IPS-15b (cell line): ENCODE data around the gene KLK5.
"Not testable (repeated sequence)": the region's sequence is repeated elsewhere in the genome, so short reads cannot be mapped to it uniquely, and the experiment has no call there.

Source experiments
- H3K27me3 ChIP-seq: one replicate; pipeline ENCODE4 v1.6.1; 2013; ENCODE audit warnings: low read length; ENCODE audit not compliant: control insufficient read depth, insufficient read depth
- H3K36me3 ChIP-seq: one replicate; pipeline ENCODE4 v1.6.1; 2013; ENCODE audit warnings: low read length; ENCODE audit not compliant: control insufficient read depth, insufficient read depth
- H3K4me1 ChIP-seq: one replicate; pipeline ENCODE4 v1.6.1; 2013; ENCODE audit warnings: mild to moderate bottlenecking, low read length; ENCODE audit not compliant: control insufficient read depth, insufficient read depth
- H3K4me3 ChIP-seq: one replicate; pipeline ENCODE4 v1.5.1; 2013; ENCODE audit warnings: low read depth, low read length
- H3K9ac ChIP-seq: one replicate; pipeline ENCODE4 v1.6.1; 2013; ENCODE audit warnings: low read depth, mild to moderate bottlenecking, low read length
- H3K9me3 ChIP-seq: one replicate; pipeline ENCODE4 v1.6.1; 2013; ENCODE audit warnings: mild to moderate bottlenecking, low read length; ENCODE audit not compliant: control insufficient read depth, insufficient read depth

Gene KLK5, protein sequence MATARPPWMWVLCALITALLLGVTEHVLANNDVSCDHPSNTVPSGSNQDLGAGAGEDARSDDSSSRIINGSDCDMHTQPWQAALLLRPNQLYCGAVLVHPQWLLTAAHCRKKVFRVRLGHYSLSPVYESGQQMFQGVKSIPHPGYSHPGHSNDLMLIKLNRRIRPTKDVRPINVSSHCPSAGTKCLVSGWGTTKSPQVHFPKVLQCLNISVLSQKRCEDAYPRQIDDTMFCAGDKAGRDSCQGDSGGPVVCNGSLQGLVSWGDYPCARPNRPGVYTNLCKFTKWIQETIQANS

DNA sequence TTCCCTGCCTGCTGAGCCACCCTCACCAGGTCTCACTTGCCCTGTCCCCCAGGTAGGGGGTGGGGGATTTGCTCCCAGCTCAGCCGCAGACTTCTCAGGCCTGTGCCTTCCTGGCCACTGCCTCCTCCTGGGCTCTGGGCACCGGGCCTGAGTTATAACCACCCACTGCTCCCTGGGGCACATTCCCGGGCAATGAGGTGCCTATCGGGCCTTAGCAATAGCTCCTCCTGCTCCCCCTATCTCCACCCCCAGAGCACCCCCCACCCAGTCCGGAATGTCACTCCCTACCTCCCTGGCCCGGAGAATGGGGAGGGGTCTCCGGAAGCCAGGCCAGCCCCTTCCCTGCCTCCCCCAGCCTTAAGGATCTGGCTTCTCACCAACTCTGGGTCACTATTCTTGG is at the start of gene KLK5:
Gene KLK5, minus strand, starts transcription at position 129 of the 400 bp plus-strand sequence. CDS start 381 bp downstream, outside the sequence.
- no peaks in the 10 kb centered on the region for H3K9me3 ChIP-seq
- no peaks in the 10 kb centered on the region for H3K27me3 ChIP-seq
- no peaks in the 10 kb centered on the region for H3K36me3 ChIP-seq

GRCh38 chr19:51002089-51002532 is 49.3 kb upstream of the KLK5 start:
- no peaks in the 10 kb centered on the region for H3K9me3 ChIP-seq
- peaks cover 3% of the 10 kb centered on the region for H3K27me3 ChIP-seq
- peak overlapping the region; percentile 62 for H3K9ac ChIP-seq
- H3K36me3 ChIP-seq = no peaks in the 10 kb centered on the region
- peak overlapping the region; percentile 81 for H3K4me3 ChIP-seq
- no peaks in the 10 kb centered on the region for H3K4me1 ChIP-seq

More for the DNA sequence above, at the start of gene KLK5:
- Histone ChIP-seq H3K4me1 (peaks cover 7% of the 10 kb centered on the region), H3K9ac (no peak within 1 kb of the TSS), H3K4me3 (no peak within 1 kb of the TSS)

- Histone ChIP-seq H3K4me3 (peak within 1 kb of the TSS; percentile 81), H3K9ac (peak within 1 kb of the TSS; percentile 62), H3K36me3 (no peaks in the 10 kb centered on the region), H3K27me3 (peaks cover 6% of the 10 kb centered on the region), H3K4me1 (no peaks in the 10 kb centered on the region), H3K9me3 (no peaks in the 10 kb centered on the region)
Observed at GRCh38 chr19:51001515-51001914, 48.7 kb upstream of the KLK5 start, which contains the start of gene KLK8. TSS of gene KLK8 (minus strand) at chr19:51001604. CDS start at chr19:51001167, 437 bp downstream.

- H3K4me3 ChIP-seq = peak overlapping the region; percentile 81
- no peaks in the 10 kb centered on the region for H3K4me1 ChIP-seq
- H3K36me3 ChIP-seq = no peaks in the 10 kb centered on the region
- H3K9me3 ChIP-seq = no peaks in the 10 kb centered on the region
- H3K27me3 ChIP-seq = peaks cover 6% of the 10 kb centered on the region
- H3K9ac ChIP-seq = no peak overlapping the region
Observed at GRCh38 chr19:51000981-51001380, 48.1 kb upstream of the KLK5 start.

- peaks cover 6% of the 10 kb centered on the region for H3K27me3 ChIP-seq
- no peaks in the 10 kb centered on the region for H3K9me3 ChIP-seq
- H3K36me3 ChIP-seq = no peaks in the 10 kb centered on the region
- peak overlapping the region; percentile 81 for H3K4me3 ChIP-seq
- H3K4me1 ChIP-seq = no peaks in the 10 kb centered on the region
- no peak overlapping the region for H3K9ac ChIP-seq
Observed at GRCh38 chr19:51000426-51000825, 47.6 kb upstream of the KLK5 start.

DNA sequence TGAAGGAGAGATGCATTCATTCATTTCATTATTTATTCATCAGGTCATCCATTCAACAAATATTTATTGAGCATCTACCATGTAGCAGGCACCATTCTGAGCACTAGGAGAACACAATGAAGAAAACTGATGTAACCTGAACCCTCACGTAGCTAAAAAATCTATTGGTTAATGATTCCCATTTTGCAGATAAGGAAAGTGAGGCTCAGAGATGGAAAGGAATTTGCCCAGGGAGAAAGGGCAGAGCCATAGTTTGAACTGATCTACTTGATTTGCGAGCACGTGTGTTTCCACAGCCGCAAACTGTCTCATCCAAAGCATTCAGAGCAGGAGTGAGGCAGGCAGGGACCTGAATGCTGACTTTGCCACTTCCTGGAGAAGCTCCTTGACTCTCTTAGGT is 45.8 kb upstream of the KLK5 start:
- Histone ChIP-seq H3K36me3 (no peaks in the 10 kb centered on the region), H3K4me3 (no peak overlapping the region), H3K9me3 (no peaks in the 10 kb centered on the region), H3K27me3 (peaks cover 6% of the 10 kb centered on the region), H3K9ac (no peak overlapping the region), H3K4me1 (no peaks in the 10 kb centered on the region)

- Histone ChIP-seq H3K9me3 (no peaks in the 10 kb centered on the region), H3K4me1 (no peaks in the 10 kb centered on the region), H3K4me3 (no peak overlapping the region), H3K9ac (no peak overlapping the region), H3K27me3 (peaks cover 6% of the 10 kb centered on the region), H3K36me3 (no peaks in the 10 kb centered on the region)
Observed at GRCh38 chr19:50998061-50998460, 45.2 kb upstream of the KLK5 start.

DNA sequence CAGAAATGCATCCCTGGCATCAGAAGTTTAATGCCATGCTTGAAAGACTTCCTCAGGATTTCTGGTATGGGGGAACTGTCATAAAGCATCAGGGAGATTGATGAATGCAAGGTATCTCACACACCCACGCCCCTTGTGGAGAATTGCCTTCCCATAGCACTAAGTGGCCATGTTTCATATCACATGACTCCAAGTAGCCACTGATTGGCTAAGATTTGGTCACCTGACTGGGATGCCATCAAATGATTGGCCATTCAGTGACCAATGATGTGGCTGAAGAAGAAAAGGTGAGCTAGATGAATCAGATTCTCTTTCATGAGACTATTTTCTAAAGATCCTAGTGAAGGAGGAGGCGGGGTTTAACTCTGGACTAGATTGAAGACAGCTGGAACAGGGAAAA is 41.3 kb upstream of the KLK5 start:
- Histone ChIP-seq H3K4me1 (no peaks in the 10 kb centered on the region), H3K4me3 (no peak overlapping the region), H3K9me3 (no peaks in the 10 kb centered on the region), H3K9ac (no peak overlapping the region), H3K36me3 (no peaks in the 10 kb centered on the region), H3K27me3 (peaks cover 8% of the 10 kb centered on the region)

DNA sequence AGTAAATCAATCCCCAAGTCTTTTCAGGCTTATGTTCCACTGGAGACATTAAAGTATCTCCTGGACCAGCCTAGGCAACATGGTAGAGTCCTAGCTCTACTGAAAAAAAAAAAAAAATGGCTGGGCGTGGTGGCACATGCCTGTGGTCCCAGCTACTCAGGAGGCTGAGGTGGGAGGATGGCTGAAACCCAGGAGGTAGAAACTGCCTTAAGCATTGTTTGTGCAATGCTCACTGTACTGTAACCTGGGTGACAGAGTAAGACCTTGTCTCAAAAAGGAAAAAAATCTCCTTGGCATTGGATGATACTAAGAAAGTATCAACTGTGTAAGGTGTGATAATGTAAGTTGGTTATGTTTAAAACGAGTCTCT is 39.8 kb upstream of the KLK5 start:
- no peak overlapping the region for H3K9ac ChIP-seq
- peaks cover 20% of the 10 kb centered on the region for H3K27me3 ChIP-seq
- no peaks in the 10 kb centered on the region for H3K9me3 ChIP-seq
- H3K36me3 ChIP-seq = no peaks in the 10 kb centered on the region
- no peaks in the 10 kb centered on the region for H3K4me1 ChIP-seq
- no peak overlapping the region for H3K4me3 ChIP-seq

DNA sequence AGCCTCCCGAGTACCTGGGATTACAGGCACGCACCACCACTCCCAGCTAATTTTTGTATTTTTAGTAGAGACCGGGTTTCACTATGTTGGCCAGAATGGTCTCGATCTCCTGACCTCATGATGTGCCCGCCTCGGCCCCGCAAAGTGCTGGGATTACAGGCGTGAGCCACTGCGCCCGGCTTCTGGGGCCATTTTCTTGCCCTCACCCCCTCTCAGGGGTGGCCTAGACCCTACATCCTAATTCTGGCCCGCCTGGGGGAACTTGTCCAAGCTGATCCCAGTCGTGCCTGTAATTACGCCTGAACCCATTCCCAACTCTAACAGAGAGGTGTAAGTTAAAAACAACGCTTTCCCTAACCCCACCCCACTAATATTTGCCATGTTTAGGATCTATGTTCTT is 31.6 kb upstream of the KLK5 start:
- H3K27me3 ChIP-seq = peaks cover 37% of the 10 kb centered on the region
- not testable (repeated sequence) for H3K9me3 ChIP-seq, H3K9ac ChIP-seq, H3K4me1 ChIP-seq, H3K36me3 ChIP-seq
- H3K4me3 ChIP-seq = peak overlapping the region; percentile 45

GRCh38 chr19:50983625-50984292 is 30.9 kb upstream of the KLK5 start, which contains the start of gene KLK7:
TSS of gene KLK7 (minus strand) at chr19:50983917. CDS start at chr19:50982399, 1,518 bp downstream.
- peaks cover 4% of the 10 kb centered on the region for H3K4me1 ChIP-seq
- peaks cover 31% of the 10 kb centered on the region for H3K27me3 ChIP-seq
- H3K9ac ChIP-seq = no peak within 1 kb of the TSS
- peak within 1 kb of the TSS; percentile 45 for H3K4me3 ChIP-seq
- H3K9me3 ChIP-seq = no peaks in the 10 kb centered on the region
- no peaks in the 10 kb centered on the region for H3K36me3 ChIP-seq

- peaks cover 20% of the 10 kb centered on the region for H3K27me3 ChIP-seq
- H3K36me3 ChIP-seq = no peaks in the 10 kb centered on the region
- no peak overlapping the region for H3K9ac ChIP-seq
- peaks cover 6% of the 10 kb centered on the region for H3K4me1 ChIP-seq
- no peaks in the 10 kb centered on the region for H3K9me3 ChIP-seq
- H3K4me3 ChIP-seq = no peak overlapping the region
Observed at GRCh38 chr19:50982186-50982585, 29.3 kb upstream of the KLK5 start.
